GM19023 (cell line): Measurements from ENCODE around the gene SLC12A8.

ENCODE experiments used
- ATAC-seq: cut with Tn5 transposase; IDR thresholded peaks from one replicate; pipeline ENCODE4 v1.9.1; 2021; ENCODE audit warnings: mild to moderate bottlenecking, moderate library complexity; ENCODE audit not compliant: unreplicated experiment

The SLC12A8 gene

DNA sequence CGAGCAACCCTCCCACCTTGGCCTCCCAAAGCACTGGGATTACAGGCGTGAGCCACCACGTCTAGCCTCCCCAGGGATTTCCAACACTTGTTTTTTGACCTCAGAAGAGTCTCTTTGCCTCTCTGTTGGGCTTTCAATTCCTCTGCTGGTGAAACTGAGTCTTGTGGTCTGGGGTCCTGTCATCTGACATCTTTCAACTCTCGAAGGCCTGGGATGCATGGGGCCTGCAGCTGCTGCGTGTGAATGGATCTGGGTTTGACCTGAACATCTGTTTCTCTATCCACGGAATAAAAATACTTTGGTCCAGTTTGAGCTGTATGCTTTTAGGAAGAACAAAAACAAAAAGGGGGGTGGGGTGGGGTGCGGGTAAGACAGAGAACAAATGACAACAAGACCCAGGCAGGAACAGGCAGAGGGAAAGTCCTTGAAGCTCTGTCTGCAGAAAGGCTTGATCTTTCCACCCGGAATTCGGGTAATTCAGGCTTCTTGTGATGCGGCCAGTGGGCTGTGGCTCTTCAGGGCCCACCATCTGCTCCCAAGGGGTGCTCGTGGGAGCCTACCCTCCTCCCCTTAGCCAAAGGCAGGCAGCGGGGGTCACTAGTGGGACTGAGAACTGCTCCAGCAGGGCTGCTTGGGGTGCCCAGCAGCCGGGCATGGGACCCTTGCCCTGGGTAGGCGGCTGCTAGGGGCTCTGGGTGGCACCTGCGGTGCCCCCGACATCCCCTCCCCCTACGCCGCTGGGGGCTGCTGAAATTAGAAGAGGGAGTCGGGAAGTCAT lies 71.5 kb downstream of the SLC12A8 start:
- ATAC-seq: peak; percentile 24

DNA sequence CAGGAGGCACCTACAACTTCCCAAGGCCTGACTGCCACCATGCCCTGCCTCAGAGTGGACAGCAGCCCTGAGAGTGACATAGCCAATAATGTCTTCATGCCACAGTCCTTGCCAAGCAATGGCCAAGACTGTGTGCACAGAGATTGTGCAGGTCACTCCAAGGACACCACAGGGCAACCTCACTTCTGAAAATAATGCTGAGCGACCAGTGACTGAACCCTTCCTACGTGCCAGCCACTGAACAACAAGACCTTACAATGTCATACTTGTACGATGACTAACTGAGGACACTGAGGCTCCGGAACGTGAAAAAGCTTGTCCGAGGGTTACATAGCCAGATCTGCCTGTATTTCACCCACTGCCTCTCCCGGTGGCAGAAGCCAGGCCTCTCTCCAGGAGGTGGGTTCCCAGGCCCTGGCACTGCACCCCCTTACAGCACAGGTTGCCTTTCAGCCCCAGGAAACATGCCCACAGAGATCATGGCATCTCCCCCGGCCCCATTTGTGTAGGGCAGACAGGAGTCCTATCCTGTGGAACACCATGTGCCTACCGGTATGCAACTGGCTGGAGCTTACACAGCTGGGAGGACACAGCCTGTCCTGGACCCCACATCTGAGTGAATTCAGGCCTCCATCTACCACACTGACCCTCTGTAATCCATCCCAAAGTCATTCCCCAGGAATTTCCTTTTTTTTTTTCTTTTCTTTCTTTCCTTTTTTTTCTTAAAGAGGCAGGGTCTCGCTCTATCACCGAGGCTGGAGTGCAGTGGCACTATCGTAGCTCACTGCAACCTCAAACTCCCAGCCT lies 72.3 kb downstream of the SLC12A8 start:
- ATAC-seq: no peak

DNA sequence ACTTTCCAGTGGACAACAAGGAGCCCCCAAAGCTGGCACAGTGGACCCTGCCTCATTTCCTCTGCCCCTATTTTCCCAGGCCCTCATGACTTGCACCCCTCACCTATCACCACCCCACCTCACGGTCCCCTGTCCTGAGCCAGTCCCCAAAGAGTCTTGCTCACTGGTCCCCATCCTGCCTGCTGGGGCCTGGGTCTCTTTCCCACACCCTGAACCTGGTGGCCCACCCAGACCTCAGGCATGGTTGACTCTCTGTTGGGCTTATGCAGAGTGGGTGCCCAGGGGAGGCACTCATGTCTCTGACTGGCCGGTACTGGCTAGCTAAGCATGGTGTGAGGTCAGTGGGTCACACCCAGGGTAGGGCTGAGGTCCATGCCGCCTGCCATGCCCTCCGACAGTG lies 73.2 kb downstream of the SLC12A8 start:
- ATAC-seq: no peak

DNA sequence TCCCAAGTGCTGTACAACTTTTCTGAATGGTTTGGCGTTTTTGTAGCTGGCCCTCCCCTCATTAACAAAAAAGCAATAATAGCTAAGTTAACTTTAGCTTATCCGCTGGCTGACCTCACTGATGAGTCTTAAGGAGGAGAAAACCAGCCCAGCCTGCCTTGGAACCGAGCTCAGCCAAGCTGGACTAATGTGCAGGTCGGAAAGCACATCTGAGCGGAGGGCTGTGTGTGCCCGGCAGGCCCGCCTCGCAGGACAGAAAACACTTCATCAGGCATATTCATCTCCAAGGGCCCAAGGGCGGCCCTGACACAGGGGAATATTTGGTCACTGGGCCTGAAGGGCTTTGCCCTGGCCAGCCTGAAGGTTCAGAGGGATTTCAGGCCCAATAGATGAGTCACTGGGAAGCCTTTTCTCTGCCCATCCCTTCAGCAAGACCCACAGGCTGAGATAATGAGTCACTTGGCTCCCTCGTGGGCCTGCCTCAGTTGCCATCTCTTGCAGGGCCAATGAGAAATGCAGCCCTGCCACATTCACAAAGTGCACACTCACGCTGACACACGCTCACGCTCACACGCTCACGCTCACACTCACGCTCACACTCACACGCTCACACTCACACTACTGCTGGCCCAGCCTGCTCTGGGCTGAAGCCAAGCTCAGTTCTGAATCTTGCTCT lies 75.1 kb downstream of the SLC12A8 start:
- ATAC-seq: no peak

DNA sequence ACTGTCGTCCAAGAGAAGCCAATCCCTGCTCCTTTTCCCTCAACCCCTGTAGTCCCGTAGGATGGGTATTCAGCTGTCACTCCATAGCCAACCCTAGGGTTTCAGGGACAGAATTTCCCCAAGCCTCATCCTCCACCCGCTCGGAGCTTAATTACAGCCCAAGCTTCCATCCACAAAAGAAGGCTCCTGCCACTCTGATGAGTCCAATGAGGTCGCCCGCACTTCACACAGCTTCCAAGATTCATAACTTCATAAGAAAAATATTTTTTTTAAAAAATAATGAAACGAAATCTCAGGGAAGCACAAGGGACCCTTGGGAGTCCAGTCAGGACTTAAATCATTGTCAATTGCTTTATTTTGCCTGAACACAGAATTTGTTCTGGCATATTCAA lies 75.6 kb downstream of the SLC12A8 start:
- ATAC-seq: no peak

GRCh38 chr3:125136515-125136914 lies 76.0 kb downstream of the SLC12A8 start:
- ATAC-seq: no peak

- no peak for ATAC-seq
Measured at GRCh38 chr3:125134952-125135351, 77.6 kb downstream of the SLC12A8 start.

- no peak for ATAC-seq
Measured at GRCh38 chr3:125132815-125133214, 79.7 kb downstream of the SLC12A8 start.

DNA sequence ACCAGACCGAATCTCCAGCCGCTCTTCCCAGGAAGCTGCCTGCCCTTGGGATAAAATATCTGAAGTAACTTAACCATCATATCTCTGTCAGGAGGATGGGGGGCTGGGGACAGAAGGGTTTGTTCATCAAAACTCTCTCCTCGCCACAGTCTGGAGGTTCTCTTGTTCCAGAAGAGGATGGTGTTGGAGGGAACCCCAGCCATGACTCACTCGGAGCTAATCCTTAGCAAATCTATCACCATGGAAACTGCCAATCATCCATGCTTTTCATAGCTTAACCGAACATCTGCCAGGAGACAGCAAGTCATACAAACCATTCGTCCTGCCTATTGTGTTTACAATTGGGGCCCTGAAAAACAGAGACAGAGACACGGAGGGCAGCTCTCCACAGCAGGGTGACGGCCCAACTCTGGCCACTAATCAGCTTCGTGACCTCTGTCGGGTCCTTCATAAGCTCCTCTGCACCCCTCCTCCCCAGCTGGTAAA lies 83.0 kb downstream of the SLC12A8 start:
- ATAC-seq: no peak

GRCh38 chr3:125128861-125129501 lies 83.6 kb downstream of the SLC12A8 start:
- ATAC-seq: no peak

DNA sequence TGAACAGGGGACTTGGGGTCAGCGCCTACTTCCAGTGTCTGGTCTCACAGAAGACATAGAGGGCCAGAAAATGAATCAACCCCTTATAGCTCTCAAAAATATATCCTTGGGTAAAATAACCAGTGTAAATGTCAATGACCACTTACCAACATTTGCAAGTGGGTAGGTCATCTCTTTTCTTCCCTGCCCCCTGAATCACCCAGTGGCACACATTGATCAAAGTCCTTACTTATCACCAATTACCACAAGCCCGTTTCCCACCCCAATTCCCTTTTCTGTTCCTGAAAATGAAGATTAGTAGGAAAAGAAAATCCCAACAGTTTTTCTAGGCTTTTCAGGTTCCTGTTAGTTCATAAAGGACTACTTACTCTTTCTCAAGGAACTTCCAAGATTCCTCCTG lies 86.2 kb downstream of the SLC12A8 start:
- ATAC-seq: no peak

GRCh38 chr3:125125821-125126245 lies 86.7 kb downstream of the SLC12A8 start:
- ATAC-seq: no peak

- ATAC-seq: no peak
Measured at GRCh38 chr3:125123451-125124305, 88.9 kb downstream of the SLC12A8 start.

DNA sequence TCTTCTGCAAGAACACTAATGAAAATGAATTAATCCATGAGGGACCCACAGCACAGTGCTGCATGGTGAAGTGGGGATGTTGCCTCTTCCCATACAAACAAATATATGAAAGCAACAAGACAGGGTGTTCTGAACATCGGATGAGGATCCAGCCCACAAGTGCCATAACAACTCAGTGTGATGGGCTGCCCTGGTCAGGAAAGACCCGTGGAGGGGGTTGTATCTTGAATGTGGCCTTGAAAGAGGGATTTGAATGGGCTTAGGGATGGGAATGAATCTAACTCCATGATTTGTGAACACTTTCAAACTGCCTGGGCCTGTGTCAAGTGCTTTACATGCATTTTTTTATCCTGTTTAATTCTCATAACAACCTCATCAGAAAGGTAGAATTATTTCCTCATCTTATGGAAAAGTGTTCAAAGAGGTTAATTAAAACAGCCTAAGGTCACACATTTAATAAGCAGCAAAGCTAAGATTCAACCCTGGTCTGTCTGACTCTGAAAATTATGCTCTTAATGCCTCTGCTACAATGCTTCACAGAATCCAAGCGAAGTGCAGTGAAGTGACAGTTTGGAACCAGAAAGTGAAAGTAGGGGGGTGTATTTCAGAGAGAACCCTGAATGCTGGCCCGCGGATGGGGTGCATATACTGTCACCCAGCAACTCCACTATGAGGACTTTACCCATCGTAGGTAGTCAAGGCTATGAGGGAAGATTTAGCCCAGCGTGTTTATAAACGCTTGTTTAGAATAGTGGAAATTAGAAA lies 91.1 kb downstream of the SLC12A8 start:
- no peak for ATAC-seq

DNA sequence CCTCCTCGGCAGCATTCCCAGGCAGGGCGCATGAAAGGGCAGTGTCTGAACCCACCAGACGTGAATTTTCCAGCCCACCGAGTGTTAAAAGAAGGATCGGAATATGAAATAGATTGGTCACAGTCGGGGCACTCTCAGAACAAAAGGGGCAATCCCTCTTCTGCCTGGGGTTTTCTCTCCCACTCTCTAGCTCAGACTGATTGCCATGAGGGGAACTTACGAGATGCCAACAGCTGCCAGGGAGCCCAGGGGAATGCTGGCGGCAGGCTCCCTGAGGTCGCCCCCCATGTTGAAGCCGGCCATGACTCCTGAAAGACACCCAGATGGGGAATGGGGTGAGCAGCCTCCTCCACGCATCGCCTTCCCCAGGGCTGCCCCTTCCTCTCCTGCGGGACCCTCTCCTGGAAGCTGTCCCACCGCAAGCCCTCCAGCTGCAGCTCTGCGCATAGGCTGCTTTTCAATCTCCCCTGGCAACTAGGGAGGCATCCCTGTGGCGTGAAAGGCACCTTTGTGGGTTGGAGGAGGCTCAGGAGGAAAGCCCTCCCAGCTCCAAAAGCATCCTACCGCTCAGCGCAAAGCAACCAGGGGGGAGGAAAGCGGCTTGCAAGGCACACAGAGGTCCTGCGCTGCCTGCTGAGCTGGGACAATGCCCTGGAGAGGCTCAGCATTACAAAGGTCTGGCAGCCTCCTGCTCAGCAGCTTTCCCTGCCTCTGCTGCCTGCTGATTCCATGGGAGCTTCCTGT lies 92.0 kb downstream of the SLC12A8 start:
- ATAC-seq: peak; percentile 10

- peak; percentile 62 for ATAC-seq
Measured at GRCh38 chr3:125119752-125120378, 92.7 kb downstream of the SLC12A8 start.

GRCh38 chr3:125118600-125118999 lies 93.9 kb downstream of the SLC12A8 start:
- ATAC-seq: no peak

DNA sequence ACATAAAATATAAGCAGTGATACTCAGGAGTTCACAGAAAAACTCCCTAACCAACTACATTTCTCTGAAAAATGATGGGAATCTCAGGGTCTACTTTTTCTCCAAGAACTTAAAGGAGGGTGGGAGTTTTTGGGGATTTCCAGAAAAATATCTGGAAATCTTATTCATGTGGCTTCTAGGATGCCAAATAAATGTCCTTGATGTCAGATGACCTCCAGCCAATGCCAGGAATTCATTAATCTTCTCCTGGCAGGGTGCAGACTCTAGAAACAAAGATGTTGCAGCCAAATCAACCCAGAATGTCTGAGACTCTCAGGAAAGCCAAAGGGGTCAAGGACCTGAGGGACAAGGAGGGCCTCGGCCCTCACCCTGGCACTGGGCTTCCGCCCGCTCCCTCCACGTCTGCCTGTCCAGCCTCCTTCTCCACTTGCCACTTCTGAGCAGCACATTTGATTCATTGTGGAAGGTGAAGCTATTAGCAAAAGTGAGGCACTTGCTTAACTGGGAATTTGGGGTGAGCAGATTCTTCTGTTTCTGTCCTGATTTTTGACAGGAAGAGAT lies 94.8 kb downstream of the SLC12A8 start:
- no peak for ATAC-seq
